Keratinocyte (primary cell): ENCODE data around the gene KRTAP15-1. TPM values are rescaled to one million over a fixed set of nuclear protein-coding genes. Genes with fewer than 3 reads are reported as not detected.

Source experiments
- DNase-seq: peaks from one replicate; pipeline ENCODE4 v3.0.0-alpha.2; 2011; ENCODE audit warnings: low read depth, missing footprints, low spot score
- FAIRE-seq: peaks from 2 replicates; lab custom pipeline; 2011; peaks lifted over from hg19 to GRCh38; lab: Jason Lieb, UNC
- H2AFZ ChIP-seq: 2 replicates; pipeline ENCODE4 v1.6.0; 2012; ENCODE audit warnings: low read length, control low read depth, inconsistent platforms; ENCODE audit not compliant: control insufficient read depth
- H3K27ac ChIP-seq: 2 replicates; pipeline ENCODE4 v1.5.1; 2011; ENCODE audit warnings: low read length; ENCODE audit not compliant: control insufficient read depth, insufficient read depth
- H3K27me3 ChIP-seq: 3 replicates; pipeline ENCODE4 v1.6.0; 2011; ENCODE audit warnings: low read length; ENCODE audit not compliant: control insufficient read depth, insufficient read depth; ENCODE audit errors: extremely low read depth
- H3K36me3 ChIP-seq, 2 experiments: 2 replicates in 1 of 2; 3 replicates in 1 of 2; pipeline ENCODE4 v1.5.1; 2011; ENCODE audit warnings: low read length in 2 of 2, mild to moderate bottlenecking in 1 of 2; ENCODE audit not compliant: control insufficient read depth in 2 of 2, insufficient read depth in 2 of 2; ENCODE audit errors: extremely low read depth in 1 of 2
- H3K4me1 ChIP-seq: 3 replicates; pipeline ENCODE4 v1.5.1; 2011; ENCODE audit warnings: low read length; ENCODE audit not compliant: control insufficient read depth, insufficient read depth; ENCODE audit errors: extremely low read depth
- H3K4me2 ChIP-seq: 3 replicates; pipeline ENCODE4 v1.6.0; 2011; ENCODE audit warnings: low read depth, low read length; ENCODE audit not compliant: control insufficient read depth, insufficient read depth; ENCODE audit errors: extremely low read depth
- H3K4me3 ChIP-seq, 3 experiments: fragments of 200-600 bp in 1 of 3; sonication (generic) in 1 of 3; 2 replicates in 2 of 3; 3 replicates in 1 of 3; pipeline ENCODE4 v1.5.1; 2011 to 2016; ENCODE audit warnings: low read length in 3 of 3, mild to moderate bottlenecking in 3 of 3, control low read depth in 2 of 3, inconsistent platforms in 1 of 3, low read depth in 1 of 3, mixed read lengths in 1 of 3, mixed run types in 1 of 3, moderate library complexity in 1 of 3; ENCODE audit not compliant: control insufficient read depth in 2 of 3, insufficient read depth in 2 of 3; ENCODE audit errors: extremely low read depth in 1 of 3
- H3K79me2 ChIP-seq: 2 replicates; pipeline ENCODE4 v1.6.0; 2012; ENCODE audit warnings: low read length; ENCODE audit not compliant: control insufficient read depth, insufficient read depth
- H3K9ac ChIP-seq: 3 replicates; pipeline ENCODE4 v1.6.0; 2011; ENCODE audit warnings: low read length; ENCODE audit not compliant: control insufficient read depth, insufficient read depth; ENCODE audit errors: extremely low read depth
- H3K9me1 ChIP-seq: 3 replicates; pipeline ENCODE4 v1.6.0; 2011; ENCODE audit warnings: low read length; ENCODE audit not compliant: control insufficient read depth, insufficient read depth; ENCODE audit errors: extremely low read depth
- H3K9me3 ChIP-seq: 2 replicates; pipeline ENCODE4 v1.5.1; 2012; ENCODE audit warnings: low read depth, low read length; ENCODE audit not compliant: control insufficient read depth
- H4K20me1 ChIP-seq: 3 replicates; pipeline ENCODE4 v1.6.0; 2011; ENCODE audit warnings: low read length; ENCODE audit not compliant: control insufficient read depth, insufficient read depth; ENCODE audit errors: extremely low read depth
- EZH2 ChIP-seq: IDR thresholded peaks from one replicate; pipeline ENCODE4 v1.6.1; 2012; ENCODE audit warnings: inconsistent platforms, mild to moderate bottlenecking, low read length, moderate library complexity
- dilution Hi-C: fragments of 300-500 bp; cut with MboI; formaldehyde crosslinking; loops from one replicate; pipeline ENCODE4 v1.7.0; 2020; ENCODE audit warnings: low sequenced_read_pairs; ENCODE audit not compliant: extremely low pct_ligation_motif_present
- polyA plus RNA-seq, 5 experiments: library from polyadenylated mRNA; depleted of rRNA in 3 of 5; stranded (reverse) in 3 of 5; stranded (forward) in 1 of 5; unstranded in 1 of 5; fragments of >200 nt; gene quantifications; 1 replicate in 1 of 5; 2 replicates in 3 of 5; 3 replicates in 1 of 5; pipeline versions ENCODE4 v1.2.1 to v1.2.3, GENCODE V29; 2011 to 2012; ENCODE audit warnings: missing spikeins in 2 of 5, low read depth in 1 of 5, low replicate concordance in 1 of 5
- TF ChIP-seq, protein P1 (sequence below), 3 experiments: IDR thresholded peaks in 1 of 3; conservative IDR thresholded peaks in 1 of 3; optimal IDR thresholded peaks in 1 of 3; 2 replicates in 2 of 3; 3 replicates in 1 of 3; pipeline versions ENCODE3 to v1.5.1; 2011; ENCODE audit warnings: low read length in 3 of 3, mild to moderate bottlenecking in 3 of 3, moderate library complexity in 2 of 3, control low read depth in 1 of 3, inconsistent platforms in 1 of 3; ENCODE audit not compliant: insufficient read depth in 2 of 3; ENCODE audit errors: extremely low read depth in 1 of 3

The KRTAP15-1 gene
- polyA plus RNA-seq, 1 donor (not counting 4 experiments of a cell fraction or from before 2014, with no cell fraction given): not detected

DNA sequence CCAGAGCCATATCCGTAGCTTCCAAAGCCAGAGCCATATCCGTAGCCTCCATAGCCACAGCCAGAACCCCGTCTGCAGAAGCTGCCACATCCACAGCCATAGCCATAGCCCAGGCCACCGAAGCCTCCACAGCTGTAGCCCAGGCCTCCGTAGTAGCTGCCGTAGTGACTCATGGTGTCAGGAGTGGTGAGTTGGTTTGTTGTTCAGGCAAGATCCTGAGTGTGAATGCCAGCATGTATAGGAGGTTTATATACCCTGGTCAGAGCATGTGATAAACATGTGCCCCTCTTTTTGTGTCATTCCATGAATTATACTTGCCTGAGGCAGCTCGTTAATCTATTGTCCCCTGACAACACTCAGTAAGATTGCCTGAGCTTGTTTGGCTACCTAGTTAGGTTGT, 40.1 kb downstream of the KRTAP15-1 start, which contains the start of gene KRTAP19-1:
Gene KRTAP19-1 (minus strand): TSS at position 223 of the 400 bp plus-strand sequence. CDS start 50 bp downstream, at position 173.
- Histone ChIP-seq H4K20me1 (no peaks in the 10 kb centered on the region), H3K9me1 (no peaks in the 10 kb centered on the region), H3K4me1 (peaks cover 8% of the 10 kb centered on the region), H3K27ac (no peak within 1 kb of the TSS), H3K36me3 (no peaks in the 10 kb centered on the region), H3K4me2 (no peak within 1 kb of the TSS), H3K4me3 (no peak within 1 kb of the TSS), H3K9ac (no peak within 1 kb of the TSS), H3K9me3 (no peaks in the 10 kb centered on the region), H3K27me3 (no peaks in the 10 kb centered on the region), H2AFZ (no peak within 1 kb of the TSS), H3K79me2 (no peaks in the 10 kb centered on the region)
- FAIRE-seq (peak; percentile 5), DNase-seq (no peak)
- TF ChIP-seq, protein P1, sequence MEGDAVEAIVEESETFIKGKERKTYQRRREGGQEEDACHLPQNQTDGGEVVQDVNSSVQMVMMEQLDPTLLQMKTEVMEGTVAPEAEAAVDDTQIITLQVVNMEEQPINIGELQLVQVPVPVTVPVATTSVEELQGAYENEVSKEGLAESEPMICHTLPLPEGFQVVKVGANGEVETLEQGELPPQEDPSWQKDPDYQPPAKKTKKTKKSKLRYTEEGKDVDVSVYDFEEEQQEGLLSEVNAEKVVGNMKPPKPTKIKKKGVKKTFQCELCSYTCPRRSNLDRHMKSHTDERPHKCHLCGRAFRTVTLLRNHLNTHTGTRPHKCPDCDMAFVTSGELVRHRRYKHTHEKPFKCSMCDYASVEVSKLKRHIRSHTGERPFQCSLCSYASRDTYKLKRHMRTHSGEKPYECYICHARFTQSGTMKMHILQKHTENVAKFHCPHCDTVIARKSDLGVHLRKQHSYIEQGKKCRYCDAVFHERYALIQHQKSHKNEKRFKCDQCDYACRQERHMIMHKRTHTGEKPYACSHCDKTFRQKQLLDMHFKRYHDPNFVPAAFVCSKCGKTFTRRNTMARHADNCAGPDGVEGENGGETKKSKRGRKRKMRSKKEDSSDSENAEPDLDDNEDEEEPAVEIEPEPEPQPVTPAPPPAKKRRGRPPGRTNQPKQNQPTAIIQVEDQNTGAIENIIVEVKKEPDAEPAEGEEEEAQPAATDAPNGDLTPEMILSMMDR (optimal IDR thresholded peaks at IDR 0.05 in 1 of 3, IDR thresholded peaks at IDR 0.05 in 1 of 3, conservative IDR thresholded peaks at IDR 0.05 in 1 of 3; ENCODE audit: extremely low read depth in 1 of 3, insufficient read depth in 2 of 3, low read length in 3 of 3): no peak
- no peak for TF ChIP-seq EZH2
- dilution Hi-C loops: no loop called here

DNA sequence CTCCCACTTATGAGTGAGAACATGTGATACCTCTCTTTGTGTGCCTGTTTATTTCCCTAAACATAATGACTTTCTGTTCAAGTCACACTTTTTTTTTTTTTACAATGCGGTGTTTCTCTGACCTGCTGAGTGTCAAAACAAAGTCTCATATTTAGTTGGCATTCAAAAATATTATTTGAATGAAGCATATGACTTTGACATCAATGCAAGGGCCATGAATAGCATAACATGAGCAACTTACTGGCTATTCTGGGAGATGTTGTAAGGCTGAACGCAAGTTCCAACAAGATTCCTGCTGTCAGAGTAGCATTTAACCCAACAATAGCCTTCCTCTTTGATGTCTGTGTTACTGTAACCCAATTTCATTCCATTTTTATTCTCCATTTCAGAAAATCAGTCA, 42.1 kb downstream of the KRTAP15-1 start:
- no peaks in the 10 kb centered on the region for H4K20me1 ChIP-seq
- H3K9me3 ChIP-seq: peaks cover 2% of the 10 kb centered on the region
- H3K27me3 ChIP-seq: no peaks in the 10 kb centered on the region
- H3K4me2 ChIP-seq: no peak overlapping the region
- no peak overlapping the region for H3K9ac ChIP-seq
- DNase-seq (no peak), FAIRE-seq (no peak)
- H3K9me1 ChIP-seq: no peaks in the 10 kb centered on the region
- no peak overlapping the region for H3K27ac ChIP-seq
- H3K36me3 ChIP-seq: no peaks in the 10 kb centered on the region
- peaks cover 8% of the 10 kb centered on the region for H3K4me1 ChIP-seq
- dilution Hi-C loops: no loop called here
- H3K4me3 ChIP-seq: no peak overlapping the region
- TF ChIP-seq, protein P1 (optimal IDR thresholded peaks at IDR 0.05 in 1 of 3, IDR thresholded peaks at IDR 0.05 in 1 of 3, conservative IDR thresholded peaks at IDR 0.05 in 1 of 3; ENCODE audit: extremely low read depth in 1 of 3, insufficient read depth in 2 of 3, low read length in 3 of 3): no peak
- no peak for TF ChIP-seq EZH2
- no peak overlapping the region for H2AFZ ChIP-seq
- H3K79me2 ChIP-seq: no peaks in the 10 kb centered on the region
